SK-N-SH treated with all-trans-retinoic acid at 6 μM for 48 hours (cell line): ENCODE measurements around the gene STAC3.

Source experiments
- CSRNP3 ChIP-seq: fragments of 250-450 bp; sonication (Bioruptor Pico); IDR thresholded peaks from 2 replicates; pipeline ENCODE4 v1.5.1; 2021; ENCODE audit warnings: mild to moderate bottlenecking, moderate library complexity
- ESRRG ChIP-seq: fragments of 250-450 bp; sonication (Bioruptor Pico); IDR thresholded peaks from 2 replicates; pipeline ENCODE4 v1.6.1; 2021; ENCODE audit warnings: mild to moderate bottlenecking
- PATZ1 ChIP-seq: fragments of 250-450 bp; sonication (Bioruptor Pico); IDR thresholded peaks from 2 replicates; pipeline ENCODE4 v1.8.0; 2020; ENCODE audit warnings: mild to moderate bottlenecking, moderate library complexity, borderline replicate concordance
- RARB ChIP-seq: fragments of 250-450 bp; sonication (Bioruptor Pico); IDR thresholded peaks from 2 replicates; pipeline ENCODE4 v1.8.0; 2021; ENCODE audit warnings: mild to moderate bottlenecking, moderate library complexity
- TCF4 ChIP-seq: fragments of 250-450 bp; sonication (Bioruptor Pico); IDR thresholded peaks from 2 replicates; pipeline ENCODE4 v1.8.0; 2021; ENCODE audit warnings: mild to moderate bottlenecking, moderate library complexity, borderline replicate concordance
- ZNF565 ChIP-seq: fragments of 450-650 bp; formaldehyde crosslinking; conservative IDR thresholded peaks from 2 replicates; pipeline ENCODE4 v1.5.0; 2020; ENCODE audit warnings: low read depth, mild to moderate bottlenecking, moderate library complexity
- ZNF70 ChIP-seq: fragments of 450-650 bp; formaldehyde crosslinking; IDR thresholded peaks from 2 replicates; pipeline ENCODE4 v1.5.0; 2020; ENCODE audit warnings: mild to moderate bottlenecking, moderate library complexity
- ZNF8 ChIP-seq: fragments of 450-650 bp; formaldehyde crosslinking; IDR thresholded peaks from 2 replicates; pipeline ENCODE4 v1.5.0; 2020; ENCODE audit warnings: mild to moderate bottlenecking, moderate library complexity

GRCh38 chr12:57299514-57300016 lies 48.6 kb upstream of the STAC3 start:
- TF ChIP-seq ESRRG (CRISPR knock-in tag) (no peak), TCF4 (CRISPR knock-in tag) (no peak), ZNF8 (CRISPR knock-in tag) (no peak), PATZ1 (CRISPR knock-in tag) (no peak), ZNF565 (no peak), CSRNP3 (no peak), RARB (CRISPR knock-in tag) (no peak), ZNF70 (no peak)
